Activated naive CD8-positive, alpha-beta T cell (primary cell): Measurements from ENCODE around the gene RAB3GAP1.

Experiments
- H3K27ac Mint-ChIP-seq: one replicate; pipeline ENCODE4 v1.8.0; 2021; ENCODE audit warnings: mixed read lengths
- H3K27me3 Mint-ChIP-seq: one replicate; pipeline ENCODE4 v1.8.0; 2021; ENCODE audit warnings: mixed read lengths
- H3K36me3 Mint-ChIP-seq: one replicate; pipeline ENCODE4 v1.8.0; 2021; ENCODE audit warnings: mixed read lengths
- H3K4me1 Mint-ChIP-seq: one replicate; pipeline ENCODE4 v1.8.0; 2021; ENCODE audit warnings: low read depth, mixed read lengths
- H3K4me3 Mint-ChIP-seq: one replicate; pipeline ENCODE4 v1.8.0; 2021; ENCODE audit warnings: mild to moderate bottlenecking, mixed read lengths
- H3K9me3 Mint-ChIP-seq: one replicate; pipeline ENCODE4 v1.8.0; 2021; ENCODE audit warnings: low read depth, mixed read lengths

RAB3GAP1 gene

DNA sequence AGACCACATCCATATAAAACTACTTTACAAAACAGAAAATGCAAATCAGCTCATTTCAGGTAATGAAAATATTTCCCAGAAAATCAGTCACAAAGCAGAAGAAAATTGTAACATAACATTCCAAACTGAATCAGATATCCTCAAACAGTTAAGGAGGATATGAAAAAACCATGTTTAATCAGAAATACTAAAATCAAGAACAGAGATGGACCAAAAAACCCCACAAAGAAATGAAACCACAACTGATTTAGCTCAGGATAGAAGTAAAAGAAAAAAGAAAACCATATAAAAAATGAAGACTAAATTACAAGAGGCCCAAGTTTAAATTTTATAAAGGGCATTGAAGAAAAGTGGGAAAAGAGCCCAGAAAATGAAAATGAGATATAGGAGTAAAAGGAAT lies 102.9 kb downstream of the RAB3GAP1 start:
- H3K9me3 Mint-ChIP-seq, result no peaks in the 10 kb centered on the region
- peaks cover 22% of the 10 kb centered on the region for H3K4me1 Mint-ChIP-seq
- H3K27ac Mint-ChIP-seq, result peak overlapping the region; percentile 30
- H3K36me3 Mint-ChIP-seq, result peaks cover 30% of the 10 kb centered on the region
- no peak overlapping the region for H3K4me3 Mint-ChIP-seq
- H3K27me3 Mint-ChIP-seq, result no peaks in the 10 kb centered on the region

DNA sequence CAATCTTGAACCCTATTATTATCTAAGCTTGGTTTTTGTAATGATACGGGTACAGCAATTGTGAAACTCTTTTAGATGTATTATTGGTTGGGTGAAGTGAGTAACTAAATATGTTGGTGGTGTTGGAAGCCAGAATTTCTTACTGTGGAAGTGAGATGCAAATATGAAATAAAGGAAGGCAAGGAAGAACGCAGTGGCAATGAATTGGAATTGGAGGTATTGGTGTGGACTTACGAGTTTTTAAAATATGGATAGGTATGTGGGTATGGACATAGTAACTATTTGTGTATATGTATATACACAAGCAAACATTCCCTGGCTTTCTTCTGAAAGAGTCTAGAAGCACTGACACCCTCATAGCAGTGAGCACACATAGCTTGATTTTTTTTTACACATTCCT lies 105.8 kb downstream of the RAB3GAP1 start:
- no peaks in the 10 kb centered on the region for H3K27me3 Mint-ChIP-seq
- H3K36me3 Mint-ChIP-seq, result peaks cover 21% of the 10 kb centered on the region
- H3K27ac Mint-ChIP-seq, result no peak overlapping the region
- H3K4me1 Mint-ChIP-seq, result peaks cover 10% of the 10 kb centered on the region
- H3K4me3 Mint-ChIP-seq, result no peak overlapping the region
- H3K9me3 Mint-ChIP-seq, result no peaks in the 10 kb centered on the region

DNA sequence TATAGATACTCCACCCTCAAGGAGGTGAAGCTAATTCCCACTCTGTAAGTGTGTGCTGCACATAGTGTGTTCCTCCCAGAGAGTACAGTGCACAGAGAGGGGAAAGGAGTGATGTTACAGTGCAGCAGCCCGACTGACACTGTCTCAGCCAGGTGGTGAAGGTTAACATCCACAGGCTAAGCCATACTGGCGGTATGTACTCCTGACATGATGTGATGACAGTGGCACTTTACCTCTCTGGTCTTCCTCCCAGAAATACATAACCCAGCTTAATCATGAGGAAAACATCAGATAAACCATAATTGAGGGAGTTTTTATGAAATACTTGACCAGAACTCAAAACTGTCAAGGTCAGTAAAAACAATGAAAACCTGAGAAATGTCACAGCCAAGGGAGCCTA lies 107.1 kb downstream of the RAB3GAP1 start:
- Mint-ChIP-seq H3K27me3 (no peaks in the 10 kb centered on the region), H3K27ac (no peak overlapping the region), H3K4me3 (no peak overlapping the region), H3K36me3 (peaks cover 24% of the 10 kb centered on the region), H3K9me3 (no peaks in the 10 kb centered on the region), H3K4me1 (peaks cover 10% of the 10 kb centered on the region)

DNA sequence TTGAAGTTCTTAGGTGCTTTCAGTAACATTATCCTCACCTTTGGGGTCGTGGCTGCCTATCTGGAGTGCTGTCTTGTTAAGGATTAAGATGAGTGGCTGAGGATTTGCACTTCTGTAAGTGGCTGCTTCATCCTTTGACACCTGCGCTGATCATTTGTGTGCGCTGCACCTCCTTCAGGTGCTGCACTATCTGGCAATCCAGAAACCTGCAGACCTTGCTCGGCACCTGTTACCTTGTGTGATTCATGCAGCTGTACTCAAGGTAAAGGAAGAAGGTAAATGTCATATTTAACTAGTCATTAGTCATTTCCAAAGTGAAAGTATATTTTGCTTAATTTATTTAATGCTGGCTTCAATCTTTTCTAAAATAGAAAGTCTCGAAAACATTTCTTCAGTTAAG lies 110.3 kb downstream of the RAB3GAP1 start:
- no peak overlapping the region for H3K4me3 Mint-ChIP-seq
- peaks cover 14% of the 10 kb centered on the region for H3K36me3 Mint-ChIP-seq
- H3K4me1 Mint-ChIP-seq, result peaks cover 7% of the 10 kb centered on the region
- no peaks in the 10 kb centered on the region for H3K27me3 Mint-ChIP-seq
- H3K9me3 Mint-ChIP-seq, result no peaks in the 10 kb centered on the region
- peak overlapping the region; percentile 22 for H3K27ac Mint-ChIP-seq

DNA sequence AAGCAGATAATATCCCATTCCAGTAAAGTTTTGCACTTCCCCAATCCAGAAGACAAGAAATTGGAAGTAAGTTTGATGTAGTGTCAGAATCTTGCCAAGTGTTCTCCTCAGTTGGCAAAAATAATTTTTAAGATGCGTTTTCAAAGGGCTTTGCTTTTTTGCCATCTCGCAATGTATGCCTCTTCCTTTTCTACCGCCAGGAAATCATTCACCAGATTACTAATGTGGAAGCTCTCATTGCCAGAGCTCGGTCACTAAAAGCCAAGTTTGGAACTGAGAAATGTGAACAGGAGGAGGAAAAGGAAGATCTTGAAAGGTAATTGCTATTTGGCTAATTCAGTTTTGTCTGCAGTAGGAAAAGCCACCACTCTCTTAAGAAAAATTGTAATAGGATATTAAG lies 110.7 kb downstream of the RAB3GAP1 start:
- no peaks in the 10 kb centered on the region for H3K27me3 Mint-ChIP-seq
- H3K36me3 Mint-ChIP-seq, result peaks cover 13% of the 10 kb centered on the region
- no peak overlapping the region for H3K4me3 Mint-ChIP-seq
- no peaks in the 10 kb centered on the region for H3K9me3 Mint-ChIP-seq
- peaks cover 7% of the 10 kb centered on the region for H3K4me1 Mint-ChIP-seq
- H3K27ac Mint-ChIP-seq, result no peak overlapping the region

DNA sequence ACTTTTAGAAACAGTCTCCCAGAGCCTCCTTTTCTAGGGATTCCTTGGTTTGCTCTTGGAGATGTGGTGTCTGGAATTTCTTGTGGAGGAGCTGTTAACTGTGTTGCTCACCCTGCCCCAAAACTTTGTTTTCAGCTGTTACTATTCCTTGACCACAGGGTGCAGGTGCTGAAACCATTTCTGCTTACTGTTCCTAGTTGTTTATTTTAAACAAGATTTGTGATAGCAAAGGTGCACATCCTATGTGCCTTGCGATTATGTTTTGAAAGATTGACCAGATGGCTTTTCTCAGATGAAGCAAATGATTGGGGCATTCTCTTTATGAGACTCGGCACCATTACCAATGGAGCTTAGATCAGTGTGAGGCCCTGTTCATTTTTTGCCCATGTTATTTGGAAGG lies 111.2 kb downstream of the RAB3GAP1 start:
- no peaks in the 10 kb centered on the region for H3K27me3 Mint-ChIP-seq
- no peak overlapping the region for H3K27ac Mint-ChIP-seq
- H3K9me3 Mint-ChIP-seq, result no peaks in the 10 kb centered on the region
- H3K4me1 Mint-ChIP-seq, result peaks cover 9% of the 10 kb centered on the region
- peaks cover 11% of the 10 kb centered on the region for H3K36me3 Mint-ChIP-seq
- no peak overlapping the region for H3K4me3 Mint-ChIP-seq

DNA sequence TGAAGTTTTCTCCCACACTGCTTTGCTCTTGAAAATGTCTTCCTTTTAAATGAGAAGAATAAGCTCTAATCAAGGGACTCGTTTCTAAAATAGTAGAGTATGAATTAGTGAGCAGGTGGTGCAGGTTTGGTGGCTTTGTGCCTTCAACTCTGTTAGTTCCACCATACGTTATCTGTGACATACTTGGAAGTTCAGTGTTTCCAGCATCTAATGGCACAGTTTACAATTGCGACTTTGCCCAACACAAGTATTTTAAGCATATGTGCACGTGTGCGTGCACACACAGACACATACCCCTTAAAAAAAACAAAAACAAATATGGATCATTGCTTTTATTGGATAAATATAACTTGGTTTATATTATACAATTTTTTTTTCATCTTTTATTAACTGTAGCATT lies 111.8 kb downstream of the RAB3GAP1 start:
- Mint-ChIP-seq H3K27me3 (no peaks in the 10 kb centered on the region), H3K36me3 (peaks cover 13% of the 10 kb centered on the region), H3K4me1 (peaks cover 13% of the 10 kb centered on the region), H3K4me3 (no peak overlapping the region), H3K9me3 (no peaks in the 10 kb centered on the region), H3K27ac (no peak overlapping the region)

DNA sequence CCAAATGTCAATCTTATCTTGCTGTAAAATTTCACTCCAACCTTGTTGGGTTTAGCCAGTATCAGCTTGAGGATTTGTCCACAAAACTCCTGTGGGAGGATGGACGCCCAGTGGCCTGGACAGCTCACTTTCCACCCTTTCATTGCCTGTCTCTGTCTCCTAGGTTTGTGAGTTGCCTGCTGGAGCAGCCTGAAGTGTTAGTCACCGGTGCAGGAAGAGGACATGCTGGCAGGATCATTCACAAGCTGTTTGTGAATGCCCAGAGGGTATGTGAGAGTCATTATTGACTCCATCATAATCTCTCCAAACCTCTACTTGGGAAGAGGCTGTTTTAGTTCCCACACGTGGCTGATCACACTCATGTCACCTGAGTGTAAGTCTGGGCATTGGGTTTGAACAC lies 112.3 kb downstream of the RAB3GAP1 start:
- no peak overlapping the region for H3K4me3 Mint-ChIP-seq
- H3K36me3 Mint-ChIP-seq, result peaks cover 13% of the 10 kb centered on the region
- H3K27ac Mint-ChIP-seq, result peak overlapping the region; percentile 28
- peaks cover 17% of the 10 kb centered on the region for H3K4me1 Mint-ChIP-seq
- no peaks in the 10 kb centered on the region for H3K9me3 Mint-ChIP-seq
- no peaks in the 10 kb centered on the region for H3K27me3 Mint-ChIP-seq

DNA sequence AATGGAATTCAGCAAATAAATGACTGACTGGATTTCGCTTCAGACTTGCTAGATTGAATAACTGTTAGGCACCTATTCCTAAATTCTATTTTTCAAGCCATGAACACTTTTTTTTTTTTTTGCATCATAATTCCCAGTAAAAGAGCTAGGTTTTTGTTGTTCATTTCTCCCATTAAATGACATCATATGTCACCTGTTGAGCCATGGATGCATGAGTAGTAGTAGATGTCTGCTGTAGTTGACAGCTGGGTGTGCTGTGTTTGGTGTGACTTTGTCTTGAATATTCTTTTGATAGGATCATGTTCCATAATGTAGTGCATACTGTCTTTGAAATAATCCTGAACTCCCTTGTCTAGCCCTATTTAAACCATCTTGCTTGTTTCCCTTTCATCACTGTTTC lies 115.2 kb downstream of the RAB3GAP1 start:
- H3K27me3 Mint-ChIP-seq, result no peaks in the 10 kb centered on the region
- H3K27ac Mint-ChIP-seq, result peak overlapping the region; percentile 23

DNA sequence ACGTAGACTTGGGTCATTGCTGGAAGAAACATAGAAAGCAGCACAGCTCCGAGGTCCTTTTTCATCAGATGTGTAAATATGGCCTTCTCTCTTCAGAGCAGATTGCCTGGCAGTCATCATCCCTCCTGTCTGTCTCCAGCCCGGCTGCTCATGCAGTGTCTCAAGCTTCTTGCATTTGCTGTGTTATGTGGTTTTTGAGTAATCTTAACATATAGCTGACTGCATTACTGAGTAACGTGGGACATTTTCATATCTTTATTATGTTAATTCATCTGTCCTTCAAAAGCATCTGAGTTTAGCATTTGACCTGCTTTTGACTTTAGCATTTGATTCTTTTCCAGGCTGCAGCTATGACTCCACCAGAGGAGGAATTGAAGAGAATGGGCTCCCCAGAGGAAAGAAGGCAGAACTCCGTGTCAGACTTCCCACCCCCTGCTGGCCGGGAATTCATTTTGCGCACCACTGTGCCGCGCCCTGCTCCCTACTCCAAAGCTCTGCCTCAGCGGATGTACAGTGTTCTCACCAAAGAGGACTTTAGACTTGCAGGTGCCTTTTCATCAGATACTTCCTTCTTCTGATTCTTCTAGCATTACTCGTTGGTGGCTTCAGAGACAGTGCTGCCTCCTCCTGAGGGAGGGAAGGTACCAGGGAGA lies 116.2 kb downstream of the RAB3GAP1 start:
- Mint-ChIP-seq H3K27me3 (no peaks in the 10 kb centered on the region), H3K36me3 (peaks cover 28% of the 10 kb centered on the region), H3K4me3 (no peak overlapping the region), H3K9me3 (no peaks in the 10 kb centered on the region), H3K4me1 (peaks cover 23% of the 10 kb centered on the region), H3K27ac (peak overlapping the region; percentile 46)

More for the DNA sequence above, 115.2 kb downstream of the RAB3GAP1 start:
- Mint-ChIP-seq H3K9me3 (no peaks in the 10 kb centered on the region), H3K4me3 (no peak overlapping the region), H3K4me1 (peaks cover 27% of the 10 kb centered on the region), H3K36me3 (peaks cover 24% of the 10 kb centered on the region)

DNA sequence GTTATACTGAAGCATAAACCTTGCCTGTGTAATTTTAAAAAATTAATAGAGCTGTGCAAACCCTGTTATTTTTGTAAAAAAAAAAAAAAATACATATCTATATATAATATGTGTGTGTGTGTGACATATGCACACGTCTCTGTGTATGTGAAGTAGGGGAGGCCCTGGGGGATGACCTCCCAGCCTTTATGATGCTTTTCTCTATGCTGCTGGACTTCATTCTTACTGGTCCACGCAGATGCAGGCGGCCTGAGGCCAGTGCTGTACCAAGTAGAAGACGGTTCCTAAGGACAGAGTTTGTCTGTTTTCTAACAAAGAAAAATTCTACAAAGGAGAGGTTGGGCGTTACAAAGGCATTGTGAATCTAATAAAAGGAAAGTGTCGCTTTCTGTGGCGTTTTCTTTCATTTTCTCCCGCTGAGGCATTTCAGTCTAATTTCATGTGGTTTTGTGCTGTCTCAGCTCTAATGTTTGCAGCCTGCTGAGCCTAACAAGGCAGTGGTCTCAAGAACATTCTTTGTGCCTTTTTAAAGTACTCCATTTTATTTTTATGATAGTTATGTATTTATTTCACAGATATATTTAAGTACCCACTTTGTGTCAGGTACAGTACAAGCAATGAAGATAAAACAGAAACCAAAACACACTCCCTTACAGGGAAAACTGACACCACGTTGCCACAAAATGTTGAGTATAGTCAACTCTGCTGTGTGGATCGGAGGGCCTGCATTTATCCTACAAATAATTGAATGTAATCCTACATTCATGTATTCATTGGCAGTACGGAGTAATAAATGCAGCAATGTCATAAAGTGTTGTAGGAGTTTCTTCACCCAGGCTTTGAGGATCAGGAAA lies 118.0 kb downstream of the RAB3GAP1 start:
- Mint-ChIP-seq H3K4me1 (peaks cover 22% of the 10 kb centered on the region), H3K27me3 (no peaks in the 10 kb centered on the region), H3K27ac (peak overlapping the region; percentile 85), H3K36me3 (peaks cover 27% of the 10 kb centered on the region), H3K9me3 (no peaks in the 10 kb centered on the region), H3K4me3 (peak overlapping the region; percentile 65)

DNA sequence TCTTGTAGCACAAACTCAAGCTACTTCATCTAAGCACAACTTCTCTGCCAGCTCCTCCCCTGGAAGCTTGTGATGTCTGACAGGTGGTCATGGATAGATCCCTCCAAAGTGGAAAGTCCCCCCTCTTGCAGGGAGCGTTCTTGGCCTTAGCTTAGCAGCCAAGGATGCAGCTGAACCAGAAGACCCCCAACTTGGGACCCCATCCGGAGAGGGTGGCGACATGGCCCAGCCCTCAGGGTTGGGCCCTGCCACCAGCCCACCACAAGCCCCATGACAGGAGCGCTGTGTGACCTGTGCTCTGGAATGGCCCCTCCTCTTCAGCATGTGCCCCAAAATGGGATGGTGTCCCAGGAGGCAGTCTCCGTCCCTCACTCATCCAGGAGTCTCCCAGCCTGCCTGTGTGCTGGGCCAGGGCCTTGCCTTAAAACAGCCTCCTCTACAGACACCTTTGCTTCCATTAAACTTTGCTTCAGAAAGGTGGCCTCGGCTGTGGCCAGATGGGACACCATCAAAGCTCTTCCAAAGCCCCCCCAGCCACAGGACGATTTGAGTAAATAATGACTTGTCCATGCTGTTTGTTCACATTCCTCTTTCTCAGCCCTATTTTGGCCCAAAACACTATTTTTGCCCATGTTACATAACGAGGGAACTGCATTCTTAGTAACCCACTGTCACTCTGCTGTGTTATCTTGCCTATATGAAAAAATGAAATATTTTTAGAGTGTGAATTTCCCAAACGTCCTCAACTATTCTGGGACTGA lies 122.1 kb downstream of the RAB3GAP1 start:
- no peak overlapping the region for H3K4me3 Mint-ChIP-seq
- H3K9me3 Mint-ChIP-seq, result peaks cover 3% of the 10 kb centered on the region
- peaks cover 33% of the 10 kb centered on the region for H3K36me3 Mint-ChIP-seq
- H3K27ac Mint-ChIP-seq, result no peak overlapping the region
- H3K4me1 Mint-ChIP-seq, result peaks cover 14% of the 10 kb centered on the region
- H3K27me3 Mint-ChIP-seq, result no peaks in the 10 kb centered on the region

DNA sequence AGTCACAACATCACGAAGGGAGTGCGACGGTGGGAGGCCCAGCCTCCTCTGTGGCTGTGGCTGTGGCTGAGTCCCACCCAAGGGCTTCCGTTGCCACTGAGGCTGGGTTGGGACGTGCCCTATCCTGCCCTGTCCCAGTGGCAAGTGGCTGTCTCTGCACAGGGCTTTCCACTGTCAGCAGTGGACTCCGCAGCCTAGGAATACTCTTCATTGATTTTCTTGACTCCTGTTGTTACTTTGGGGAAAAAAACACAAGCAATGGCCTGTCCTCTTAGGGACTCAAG lies 122.7 kb downstream of the RAB3GAP1 start:
- Mint-ChIP-seq H3K4me1 (peaks cover 10% of the 10 kb centered on the region), H3K27ac (no peak overlapping the region), H3K36me3 (peaks cover 33% of the 10 kb centered on the region), H3K4me3 (no peak overlapping the region), H3K27me3 (no peaks in the 10 kb centered on the region), H3K9me3 (peaks cover 3% of the 10 kb centered on the region)

DNA sequence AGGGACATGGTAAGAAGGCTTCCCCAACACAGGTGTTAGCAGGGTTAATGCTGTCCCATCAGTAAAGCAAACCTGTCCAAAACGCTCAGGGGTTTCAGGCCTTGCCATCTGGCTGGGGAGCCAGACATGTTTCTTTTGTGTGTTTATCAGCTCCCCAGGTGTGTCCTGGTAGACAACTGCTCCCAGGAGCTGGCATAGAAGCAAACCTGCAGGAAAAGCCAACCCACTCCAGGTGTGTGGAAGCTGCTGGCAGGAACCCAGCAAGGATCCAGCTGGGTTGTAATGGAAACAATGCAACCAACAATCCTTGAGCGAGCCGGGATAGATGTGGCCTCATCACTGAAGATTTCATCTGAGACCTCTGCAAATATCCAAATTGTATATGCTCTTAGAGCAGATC lies 123.1 kb downstream of the RAB3GAP1 start:
- no peak overlapping the region for H3K27ac Mint-ChIP-seq
- peaks cover 6% of the 10 kb centered on the region for H3K4me1 Mint-ChIP-seq
- H3K36me3 Mint-ChIP-seq, result peaks cover 33% of the 10 kb centered on the region
- no peaks in the 10 kb centered on the region for H3K27me3 Mint-ChIP-seq
- H3K9me3 Mint-ChIP-seq, result peaks cover 3% of the 10 kb centered on the region
- H3K4me3 Mint-ChIP-seq, result no peak overlapping the region

DNA sequence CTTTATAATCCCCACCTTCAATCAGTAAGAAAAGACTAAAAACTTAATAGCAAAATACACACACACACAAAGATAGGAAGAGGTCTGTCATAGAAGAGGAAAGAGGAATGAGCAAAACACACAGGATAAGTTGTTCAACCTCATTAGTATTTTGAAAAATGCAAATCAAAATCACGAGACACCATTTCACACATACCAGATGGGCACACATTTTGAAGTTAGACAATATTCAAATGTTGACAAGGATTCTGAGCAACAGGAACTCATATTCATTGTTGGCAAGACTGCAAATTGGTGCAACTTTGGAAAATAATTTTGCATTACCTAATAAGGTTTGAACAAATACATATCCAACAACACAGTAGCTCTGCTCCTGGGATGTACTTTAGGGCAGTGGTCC lies 127.6 kb downstream of the RAB3GAP1 start:
- Mint-ChIP-seq H3K36me3 (peaks cover 12% of the 10 kb centered on the region), H3K27ac (no peak overlapping the region), H3K9me3 (peaks cover 3% of the 10 kb centered on the region), H3K4me3 (no peak overlapping the region), H3K27me3 (no peaks in the 10 kb centered on the region), H3K4me1 (no peaks in the 10 kb centered on the region)
